ENCODE results near the gene AHSA1.

AHSA1 gene

DNA sequence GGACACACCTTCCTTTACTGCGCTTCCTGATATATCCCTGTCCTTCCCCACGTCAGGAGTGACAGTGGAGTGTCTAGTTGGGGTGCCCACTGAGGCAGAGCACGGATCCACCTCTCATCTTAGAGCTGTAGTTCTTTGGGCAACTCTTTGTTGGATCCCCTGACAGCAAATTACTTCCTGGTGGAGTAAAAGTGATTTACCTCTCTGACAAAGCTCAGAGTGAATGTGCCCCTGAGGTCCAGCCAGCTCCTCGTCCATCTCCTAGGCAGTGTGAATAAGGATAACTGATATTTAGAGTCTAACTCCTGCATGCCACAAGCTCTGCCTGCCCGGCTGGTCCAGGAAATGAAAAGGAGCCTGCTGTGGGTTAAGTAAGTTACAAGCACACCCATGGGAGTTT is 16.0 kb downstream of the AHSA1 start:
- DNase-seq (ENCODE audit: low read depth) = no peak

DNA sequence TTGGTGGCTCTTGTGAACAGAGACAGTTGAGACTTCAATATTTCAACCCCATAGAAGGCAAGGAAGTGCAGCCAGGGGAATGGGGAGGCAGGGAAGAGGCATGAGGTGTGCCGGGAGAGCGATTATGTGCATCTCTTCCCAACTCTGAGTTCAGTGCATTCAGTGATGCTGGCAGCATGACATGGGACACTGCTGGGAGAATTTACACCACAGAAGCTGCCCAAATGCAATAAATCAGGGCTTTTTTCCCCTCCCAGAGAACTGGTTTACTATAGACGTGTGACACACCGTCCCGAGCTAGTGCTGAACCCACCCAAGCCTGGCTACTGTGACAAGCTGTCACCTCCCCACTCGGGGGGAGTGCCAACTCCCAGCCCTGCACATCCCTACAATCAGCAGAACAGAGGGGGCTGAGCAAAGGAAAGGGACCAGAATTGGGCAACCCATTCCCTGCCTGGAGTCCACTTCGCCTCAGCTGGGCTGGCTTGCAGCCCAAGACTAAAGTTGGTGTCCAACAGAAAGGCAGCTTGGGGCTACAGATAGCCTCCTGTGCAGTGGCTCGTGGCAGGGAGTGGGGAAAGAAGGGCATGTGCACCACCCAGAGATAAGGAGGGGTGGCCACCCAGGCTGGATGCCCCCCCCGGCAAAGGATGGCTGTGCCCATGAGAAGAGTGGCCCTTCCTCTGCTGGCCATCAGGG is 16.7 kb downstream of the AHSA1 start:
- DNase-seq (ENCODE audit: low read depth) = no peak

DNA sequence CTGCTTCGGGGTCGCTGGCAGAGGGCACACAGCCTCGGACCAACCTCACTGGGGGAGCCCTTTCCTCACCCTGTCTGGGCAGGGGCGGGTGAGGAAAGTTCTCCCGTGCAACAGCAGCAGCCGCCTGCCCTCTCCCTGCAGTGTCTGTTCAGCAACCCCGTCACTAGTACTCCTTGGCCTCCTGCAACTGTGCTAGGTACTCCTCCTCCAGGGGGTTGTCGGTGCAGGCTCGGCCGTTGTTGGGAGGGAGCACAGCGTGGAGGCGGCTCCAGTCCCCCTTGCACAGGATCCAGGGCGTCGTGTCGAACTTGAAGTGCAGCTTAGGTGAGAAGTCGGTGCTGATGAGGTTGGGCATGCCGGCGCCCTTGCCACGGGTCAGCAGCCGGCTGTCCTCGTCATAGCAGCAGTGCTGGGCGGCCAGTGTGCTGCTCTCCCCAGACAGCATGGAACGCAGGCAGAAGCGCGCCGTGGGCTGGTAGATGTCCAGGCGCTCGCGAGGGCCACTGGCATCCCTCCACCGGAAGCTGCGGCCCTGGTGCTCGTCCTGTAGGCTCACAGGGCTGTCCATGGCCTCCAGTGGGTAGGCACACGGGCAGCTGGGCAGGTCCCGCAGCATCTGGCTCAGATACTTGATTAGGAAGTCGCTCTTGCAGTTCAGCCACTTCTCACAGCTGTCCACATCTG is 17.7 kb downstream of the AHSA1 start:
- DNase-seq (ENCODE audit: low read depth) = no peak

DNA sequence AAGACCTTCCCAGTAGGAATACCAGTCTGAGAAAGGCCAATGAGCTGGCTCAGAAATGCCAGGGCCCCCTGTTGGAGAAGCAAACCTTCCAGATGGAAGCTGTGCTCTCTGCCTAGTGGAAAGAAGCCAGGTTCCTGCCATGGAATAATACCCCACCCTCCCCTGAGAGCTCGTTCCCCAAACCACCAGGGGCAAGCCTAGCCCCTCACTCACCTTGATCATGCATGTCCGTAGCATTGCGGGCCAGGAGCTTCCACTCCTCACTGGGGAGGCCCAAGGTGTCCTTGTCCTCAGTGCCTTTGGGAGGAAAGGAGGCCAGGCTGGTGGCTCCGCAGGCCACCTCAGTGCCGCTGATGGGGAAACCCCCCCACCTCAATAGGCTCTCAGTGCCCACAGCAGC is 20.1 kb downstream of the AHSA1 start:
- DNase-seq (ENCODE audit: low read depth) = no peak

DNA sequence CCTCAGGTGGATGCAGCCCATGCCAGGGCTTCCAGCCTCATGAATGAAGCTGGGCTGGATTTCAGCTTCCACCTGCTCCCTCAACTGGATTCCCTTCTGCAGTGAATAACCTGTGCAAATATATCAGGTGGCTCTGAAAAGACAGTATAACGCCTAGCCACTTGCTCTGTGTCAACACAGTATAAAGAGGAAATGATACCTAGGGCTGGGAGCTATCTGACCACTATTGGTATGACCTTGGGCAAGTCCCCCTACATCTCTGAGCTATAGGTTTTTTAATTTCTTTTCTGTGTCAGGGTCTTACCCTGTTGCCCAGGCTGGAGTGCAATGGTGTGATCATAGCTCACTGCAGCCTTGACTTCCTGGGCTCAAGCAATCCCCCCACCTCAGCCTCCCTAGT is 20.9 kb downstream of the AHSA1 start:
- DNase-seq (ENCODE audit: low read depth) = no peak

DNA sequence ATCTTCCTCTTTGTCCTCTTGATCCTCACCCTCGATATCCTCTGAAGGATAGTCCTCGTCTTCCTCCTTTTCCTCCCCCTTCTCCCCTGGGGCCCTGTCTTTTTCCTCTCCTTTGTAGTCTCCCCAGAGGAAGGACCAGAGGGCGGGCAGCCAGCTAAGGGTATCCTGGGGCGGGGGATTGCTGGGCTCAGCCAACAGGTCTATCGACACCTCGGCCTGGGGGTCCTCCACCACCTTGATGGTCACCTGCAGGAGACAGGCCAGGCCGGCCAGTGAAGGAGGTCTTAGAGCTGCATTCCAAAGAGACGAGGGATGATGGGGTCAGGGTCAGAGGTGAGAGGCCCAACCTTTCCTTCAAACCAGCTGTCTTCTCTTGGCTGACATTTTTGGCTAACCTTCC is 24.5 kb downstream of the AHSA1 start:
- DNase-seq (ENCODE audit: low read depth) = no peak

DNA sequence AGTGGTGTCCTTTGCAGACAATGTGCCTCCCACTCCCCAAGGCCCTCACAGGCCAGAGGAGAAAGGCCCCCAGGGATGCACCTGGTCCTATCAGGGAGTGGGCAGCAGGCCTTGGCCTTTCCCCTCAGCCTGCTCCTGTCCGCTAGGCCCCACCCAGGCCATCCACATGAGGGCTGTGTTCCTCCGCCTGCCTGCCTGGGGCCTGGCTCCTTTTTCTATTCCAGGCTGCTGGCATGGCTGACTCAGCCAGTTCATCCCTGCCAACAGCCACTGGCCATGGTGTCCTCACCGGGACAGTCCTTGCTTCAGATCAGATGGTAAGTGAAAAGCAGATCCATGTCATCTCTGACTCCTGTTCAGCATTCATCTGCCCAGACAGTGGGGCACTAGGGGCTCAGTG is 27.4 kb downstream of the AHSA1 start:
- no peak for DNase-seq (ENCODE audit: low read depth)

DNA sequence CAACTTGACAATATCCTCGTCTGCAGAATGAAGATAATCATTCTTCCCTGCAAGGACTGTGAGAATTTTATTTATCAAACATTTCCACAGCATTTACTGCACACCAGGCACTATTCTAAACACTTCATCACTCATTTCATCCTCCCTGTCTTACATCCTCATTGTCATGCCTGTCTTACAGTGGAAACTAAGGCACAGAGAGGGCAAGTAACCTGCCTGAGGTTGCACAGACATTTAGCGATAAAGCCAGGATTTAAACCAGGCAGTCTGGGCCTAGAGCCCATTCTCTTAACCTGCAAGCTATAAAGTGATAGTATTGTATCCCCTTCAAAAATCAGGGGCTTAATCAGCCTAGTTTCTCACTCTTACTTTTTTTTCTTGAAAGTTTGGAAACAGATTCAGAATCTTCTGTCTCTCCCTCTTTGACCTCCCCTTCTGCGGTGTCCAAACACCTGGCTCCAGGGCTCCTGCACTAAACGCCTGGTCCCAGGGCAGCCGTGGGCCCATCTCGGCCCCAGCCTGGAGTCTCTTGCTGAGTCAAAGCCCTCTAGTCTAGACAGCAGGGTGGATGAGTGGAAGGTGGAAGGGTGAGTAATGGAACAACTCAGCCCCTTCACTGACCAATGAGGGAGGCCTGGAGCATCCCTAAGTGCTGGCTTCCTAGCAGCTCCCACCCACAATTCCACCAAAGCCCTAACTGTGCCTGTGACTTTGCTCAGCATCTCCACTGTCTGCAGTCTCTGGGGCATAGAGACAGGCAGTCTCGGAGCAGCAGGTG is 28.2 kb downstream of the AHSA1 start:
- no peak for DNase-seq (ENCODE audit: low read depth)

DNA sequence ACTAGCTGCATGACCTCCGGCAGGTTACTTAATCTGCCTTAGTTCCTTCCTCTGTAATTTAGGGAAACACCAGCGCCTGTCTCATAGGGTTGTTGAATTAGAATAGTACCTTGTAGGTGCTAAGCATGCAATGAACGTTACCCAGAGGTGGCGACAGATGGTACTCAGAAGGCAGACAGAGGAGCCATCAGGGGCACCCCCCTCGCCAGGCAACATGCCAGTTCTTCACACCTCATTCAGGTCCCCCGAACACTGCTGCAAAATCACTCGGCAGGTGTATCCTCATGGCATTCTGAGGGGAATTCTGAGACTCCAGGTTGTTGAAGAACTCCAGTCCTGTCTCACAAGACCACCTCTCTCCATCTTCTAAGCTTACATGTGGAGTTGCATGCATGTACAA is 30.7 kb downstream of the AHSA1 start:
- no peak for DNase-seq (ENCODE audit: low read depth)

DNA sequence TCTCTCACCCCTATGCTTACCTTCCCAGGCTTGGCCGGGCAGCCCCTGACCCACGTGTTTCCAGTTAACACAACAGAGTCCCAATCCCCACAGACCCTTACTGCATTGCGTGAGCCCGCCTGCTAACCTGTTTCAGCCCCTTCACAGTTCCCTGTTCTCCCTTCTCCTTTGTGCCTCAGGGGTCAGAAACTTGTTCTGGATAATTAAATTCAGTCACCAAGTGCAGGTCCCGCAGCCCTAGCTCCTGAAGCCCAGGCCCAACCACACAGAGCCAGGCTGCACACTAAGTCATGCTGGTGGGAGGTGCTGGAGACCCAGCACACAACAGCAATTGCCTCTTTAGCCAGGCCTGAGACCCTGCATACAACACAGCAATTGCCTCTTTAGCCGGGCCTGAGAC is 31.1 kb downstream of the AHSA1 start:
- DNase-seq (ENCODE audit: low read depth) = no peak

DNA sequence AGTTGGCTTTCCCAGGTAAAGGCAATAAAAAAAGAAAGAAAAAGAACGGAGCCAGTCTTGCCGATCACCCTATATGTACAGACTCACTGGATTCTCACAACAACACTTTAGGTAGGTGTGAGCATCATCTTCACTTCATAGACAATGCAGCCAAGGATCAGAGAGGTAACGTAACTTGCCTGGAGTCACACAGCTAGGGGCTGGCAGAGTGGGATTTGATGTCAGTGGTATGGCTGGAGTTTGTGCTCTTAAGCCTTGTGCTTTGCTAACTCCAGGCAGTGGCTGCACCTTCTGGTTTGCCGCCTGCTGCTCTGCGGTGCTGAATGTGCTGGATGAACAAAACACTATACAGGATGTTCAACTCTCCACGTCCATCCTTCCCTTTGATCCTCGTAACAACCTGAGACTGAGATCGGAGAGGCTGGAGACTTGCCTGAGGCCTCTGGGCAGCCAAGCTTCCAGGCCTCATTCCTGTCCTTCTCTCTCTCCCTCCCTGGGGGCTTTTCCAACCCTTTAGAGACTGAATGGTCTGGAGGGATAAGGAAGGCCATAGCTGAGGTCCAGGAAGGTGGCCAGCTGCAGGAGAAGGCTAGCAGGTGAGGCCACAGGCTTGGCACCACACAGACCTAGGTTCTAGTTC is 32.6 kb downstream of the AHSA1 start:
- DNase-seq (ENCODE audit: low read depth) = no peak

DNA sequence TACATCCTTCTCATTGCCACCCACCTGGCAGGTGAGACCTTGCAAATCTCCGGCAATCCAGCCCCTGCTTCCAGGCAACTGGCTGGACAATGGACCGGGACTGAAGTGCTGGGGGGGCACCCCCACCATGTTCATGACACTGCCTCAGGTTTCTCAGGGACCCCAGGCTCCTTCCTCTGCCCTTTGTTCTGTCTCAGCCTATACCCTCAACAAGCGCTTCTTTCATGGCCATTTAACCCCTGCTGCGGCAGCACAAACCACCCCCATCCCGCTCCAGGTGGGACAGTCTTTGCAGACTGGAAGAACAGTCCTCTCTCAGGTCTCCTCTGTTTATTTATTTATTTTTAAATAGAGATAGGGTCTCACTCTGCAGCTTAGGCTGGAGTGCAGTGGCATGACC is 33.2 kb downstream of the AHSA1 start:
- DNase-seq (ENCODE audit: low read depth) = no peak

DNA sequence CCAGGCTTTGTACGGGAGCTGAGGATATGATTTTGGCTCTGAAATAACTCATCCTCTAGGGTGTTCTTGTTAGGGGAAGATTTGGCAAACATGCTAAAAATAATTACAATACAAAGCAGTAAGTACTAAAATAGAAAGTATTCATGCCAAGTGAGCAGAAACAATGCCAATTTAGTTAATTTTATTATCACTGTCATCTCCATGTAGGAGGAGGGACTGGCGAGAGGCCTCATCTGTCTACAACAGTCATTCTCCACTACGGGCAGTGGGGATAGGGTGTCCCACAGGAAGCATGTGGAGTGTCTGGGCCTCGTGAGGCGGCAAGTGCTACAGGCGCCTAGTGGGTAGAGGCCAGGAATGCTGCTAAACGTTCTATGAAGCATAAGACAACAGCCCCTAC is 37.4 kb downstream of the AHSA1 start:
- DNase-seq (ENCODE audit: low read depth) = no peak

DNA sequence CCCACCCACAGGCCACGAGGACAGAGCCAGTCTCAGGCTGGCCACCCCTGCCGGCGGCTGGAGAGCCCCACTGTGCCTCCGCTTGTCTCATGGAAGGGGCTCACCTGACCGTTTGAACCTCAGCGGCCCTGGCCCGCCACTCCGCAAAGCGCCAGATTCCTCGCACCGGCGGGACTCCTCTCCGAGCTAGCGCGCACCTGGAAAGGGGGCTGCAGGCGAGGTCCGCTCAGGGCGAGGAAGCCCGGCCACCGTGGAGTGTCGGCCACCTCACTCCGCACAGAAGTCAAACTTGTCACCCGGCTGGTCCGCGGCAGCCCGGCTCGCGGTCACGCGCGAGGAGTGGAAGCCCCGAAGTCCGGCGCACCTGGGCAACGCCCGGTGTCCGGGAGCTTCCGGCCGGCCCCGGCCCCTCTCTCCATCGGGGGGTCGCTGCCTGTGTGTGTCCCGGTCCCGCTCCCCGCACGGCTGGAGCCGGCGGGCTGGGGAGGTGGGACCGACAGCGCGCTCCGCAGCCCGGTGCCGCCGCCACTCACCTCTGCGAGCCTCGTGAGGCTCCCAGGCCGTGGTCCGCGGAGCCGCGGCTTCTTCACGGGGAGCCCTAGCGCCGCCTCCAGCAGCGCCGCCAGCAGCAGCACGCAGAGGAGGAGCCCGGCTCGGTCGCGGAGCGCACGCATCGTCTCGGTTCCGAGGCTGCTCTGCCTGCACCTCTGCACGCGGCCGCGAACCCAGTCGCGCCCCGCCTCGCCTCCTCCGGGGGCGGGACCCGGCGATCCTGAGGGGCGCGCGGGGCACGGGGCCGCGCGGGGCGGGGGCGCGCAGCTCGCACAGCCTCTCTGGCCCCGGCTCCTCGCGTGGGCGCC is 40.5 kb downstream of the AHSA1 start, which contains the start of gene ISM2:
Gene ISM2, minus strand, starts transcription at position 697 of the 860 bp plus-strand sequence. Its CDS starts 23 bp downstream, at position 674.
- peak; percentile 49 for DNase-seq (ENCODE audit: low read depth)

DNA sequence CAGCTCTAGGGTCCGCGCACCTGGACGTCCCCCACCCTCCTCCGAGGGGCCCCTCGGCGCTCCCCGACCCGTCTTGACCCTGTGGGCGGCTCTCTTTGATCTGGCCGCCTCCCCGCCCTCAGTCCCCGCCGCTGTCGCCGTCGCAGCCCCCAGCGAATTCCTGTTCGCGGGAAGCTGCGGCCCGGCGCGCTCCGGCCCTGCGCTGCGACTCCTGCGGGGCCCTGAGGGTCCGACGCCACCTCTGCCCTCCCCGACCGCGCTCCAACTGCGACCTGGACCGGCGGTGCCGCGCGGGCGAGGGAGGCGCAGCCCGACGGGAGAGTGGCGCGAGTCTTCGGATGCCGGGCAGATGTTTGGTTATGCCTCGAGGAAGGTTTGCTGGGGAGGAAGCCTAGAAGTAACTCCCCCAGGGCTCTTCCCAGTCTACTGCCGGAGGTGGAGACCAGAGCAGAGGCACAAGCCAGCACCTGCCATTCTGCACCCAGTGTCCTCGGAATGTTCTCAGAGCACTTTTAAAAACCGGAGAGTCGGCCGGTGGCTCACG is 41.2 kb downstream of the AHSA1 start:
- DNase-seq (ENCODE audit: low read depth) = no peak

DNA sequence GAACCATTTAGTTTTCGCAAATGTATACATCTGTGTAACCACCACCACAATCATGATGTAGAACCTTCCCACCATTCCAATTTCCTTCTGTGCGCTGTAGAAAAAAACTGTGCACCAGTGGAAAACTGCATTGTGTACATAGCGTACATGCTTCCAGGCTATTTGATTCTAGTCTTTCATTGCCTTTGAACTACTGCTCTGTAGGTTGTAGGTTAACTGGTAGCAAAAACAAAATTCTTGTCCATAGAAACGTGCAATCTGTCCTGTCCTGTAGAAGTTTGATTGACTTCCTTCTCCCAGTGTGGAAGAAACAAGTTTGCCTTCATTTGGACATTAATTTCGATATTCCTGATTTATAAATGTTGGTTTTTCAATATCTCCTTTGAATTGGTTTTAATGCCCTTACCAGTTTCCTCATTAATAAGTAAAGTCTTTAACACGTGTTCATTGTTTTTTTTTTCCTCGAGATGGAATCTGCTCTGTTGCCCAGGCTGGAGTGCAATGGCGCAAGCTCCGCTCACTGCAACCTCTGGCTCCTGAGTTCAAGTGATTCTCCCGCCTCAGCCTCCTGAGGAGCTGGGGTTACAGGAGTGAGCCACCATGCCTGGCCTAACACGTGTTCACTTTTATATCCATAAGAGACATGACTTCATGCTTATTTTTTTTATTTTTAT is 44.4 kb downstream of the AHSA1 start:
- no peak for DNase-seq (ENCODE audit: low read depth)

DNA sequence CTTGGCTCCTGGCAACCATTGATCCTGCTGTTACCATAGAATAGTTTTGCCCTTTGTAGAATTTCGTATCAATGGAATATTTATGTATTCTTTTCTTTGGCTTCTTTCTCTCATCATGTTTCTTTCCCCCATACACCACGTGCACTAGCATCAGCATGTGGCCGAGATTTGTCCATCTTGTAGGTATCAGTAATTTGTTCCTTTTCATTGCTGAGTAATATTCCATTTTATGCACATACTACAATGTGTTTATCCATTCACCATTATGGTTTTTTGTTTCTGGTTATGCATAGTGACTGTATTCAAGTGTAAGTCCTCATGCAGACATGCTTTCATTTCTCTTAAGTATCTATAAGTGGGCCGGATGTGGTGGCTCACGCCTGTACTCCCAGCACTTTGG is 45.2 kb downstream of the AHSA1 start:
- no peak for DNase-seq (ENCODE audit: low read depth)

DNA sequence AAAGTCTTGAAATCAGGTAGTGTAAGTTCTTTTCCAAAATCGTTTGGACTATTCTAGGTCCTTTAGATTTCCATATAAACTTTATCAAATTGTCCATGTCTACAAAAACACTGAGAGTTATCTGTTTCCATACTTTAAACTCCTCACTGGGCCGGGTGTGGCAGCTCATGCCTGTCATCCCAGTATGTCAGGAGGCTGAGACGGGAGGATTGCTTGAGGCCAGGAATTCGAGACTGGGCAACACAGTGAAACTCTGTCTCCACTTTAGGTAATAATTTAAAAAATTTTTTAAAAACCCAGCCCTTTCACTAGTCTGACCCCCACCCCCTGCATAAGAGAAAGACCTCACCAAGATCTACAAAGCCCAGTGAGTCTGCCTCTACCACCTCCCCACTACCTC is 47.1 kb downstream of the AHSA1 start:
- no peak for DNase-seq (ENCODE audit: low read depth)

DNA sequence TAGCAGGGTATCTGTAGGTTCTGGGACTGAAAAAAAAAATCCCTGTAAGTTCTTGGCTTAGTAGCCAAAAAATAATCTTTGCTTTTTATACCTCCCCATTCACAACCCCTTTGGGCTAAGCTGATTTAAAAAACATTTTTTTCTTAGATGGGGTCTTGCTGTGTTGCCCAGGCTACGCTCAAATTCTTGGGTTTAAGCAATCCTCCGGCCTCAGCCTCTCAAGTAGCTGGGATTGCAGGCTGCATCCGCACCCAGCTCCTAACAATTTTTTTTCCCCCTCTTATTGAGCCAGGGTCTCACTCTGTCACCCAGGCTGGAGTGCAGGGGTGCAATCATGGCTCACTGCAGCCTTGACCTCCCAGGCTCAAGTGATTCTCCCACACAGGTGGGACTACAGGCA is 49.9 kb downstream of the AHSA1 start:
- no peak for DNase-seq (ENCODE audit: low read depth)

DNA sequence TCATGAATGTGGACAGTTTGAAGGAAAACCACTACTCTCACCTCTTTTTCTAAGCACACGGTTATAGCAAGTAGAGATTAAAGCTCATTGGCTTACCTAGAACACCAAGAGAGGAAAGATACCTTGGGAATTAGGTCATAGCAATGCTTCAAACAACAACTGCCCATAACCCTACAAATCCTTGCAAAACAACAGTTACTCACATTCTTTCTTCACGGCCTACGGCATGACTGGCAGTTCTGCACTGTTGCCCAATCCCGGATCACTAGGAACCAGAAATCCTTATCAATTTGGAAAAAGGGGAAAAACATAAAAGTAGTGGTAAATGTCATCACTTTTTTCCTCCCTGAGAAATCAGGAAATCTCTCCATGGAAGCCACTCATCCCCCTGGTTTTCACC is 50.4 kb downstream of the AHSA1 start:
- no peak for DNase-seq (ENCODE audit: low read depth)

DNA sequence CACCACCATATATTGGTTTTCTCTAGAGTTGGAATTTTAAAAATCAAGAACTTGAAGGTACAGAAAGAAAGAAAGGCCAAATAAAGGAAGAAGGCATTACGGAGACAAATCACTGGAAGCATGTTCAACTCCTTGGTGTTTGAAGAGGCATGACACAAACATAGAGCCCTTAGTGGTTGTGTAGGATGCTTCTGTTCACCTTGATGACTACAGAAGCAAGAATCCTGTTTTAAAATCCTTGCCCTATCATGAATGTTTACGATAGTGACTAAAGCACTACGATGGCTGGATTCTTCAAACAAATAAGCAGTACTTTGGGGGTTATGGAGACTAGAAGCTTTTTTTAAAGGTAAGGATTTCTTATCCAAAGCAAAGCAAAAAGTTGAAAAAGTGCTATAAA is 51.0 kb downstream of the AHSA1 start:
- no peak for DNase-seq (ENCODE audit: low read depth)

All from activated T-cell treated with anti-CD3 and anti-CD28 coated beads for 48 hours (primary cell).